ENCODE results near the gene FAM13B. TPM values are rescaled to one million over a fixed set of nuclear protein-coding genes. Genes with fewer than 3 reads are reported as not detected.

Gene FAM13B
- total RNA-seq, 1 experiment from 2014 or later = 33.7 TPM

GRCh38 chr5:138015916-138016315, 17.0 kb downstream of the FAM13B start:
- intact Hi-C loops (cut with micrococcal nuclease) = no loop called here
- H3K27me3 Mint-ChIP-seq (ENCODE audit: insufficient read depth, unreplicated experiment) = no peaks in the 10 kb centered on the region
- no peaks in the 10 kb centered on the region for H3K9me3 Mint-ChIP-seq (ENCODE audit: unreplicated experiment)
- ChIA-PET CTCF (no interaction called here), POLR2A (interaction anchor here (0.8 to 1.2 kb wide), 3 partner anchors 12 to 18 kb away, joined by 3 to 4 read pairs (median 3); no protein-coding TSS in a partner anchor)
- H3K4me3 Mint-ChIP-seq (ENCODE audit: unreplicated experiment) = no peak overlapping the region
- TF ChIP-seq CTCF (IDR thresholded peaks at IDR 0.05; ENCODE audit: unreplicated experiment) = no peak
- peaks cover 88% of the 10 kb centered on the region for H3K36me3 Mint-ChIP-seq (ENCODE audit: insufficient read depth, unreplicated experiment)
- DNase-seq (ENCODE audit: unreplicated experiment) = no peak
- H3K27ac Mint-ChIP-seq (ENCODE audit: low read depth, unreplicated experiment) = peak overlapping the region; percentile 35
- no TSS peak for BruUV-seq (replicated peaks)
- peaks cover 13% of the 10 kb centered on the region for H3K4me1 Mint-ChIP-seq (ENCODE audit: insufficient read depth, unreplicated experiment)

DNA sequence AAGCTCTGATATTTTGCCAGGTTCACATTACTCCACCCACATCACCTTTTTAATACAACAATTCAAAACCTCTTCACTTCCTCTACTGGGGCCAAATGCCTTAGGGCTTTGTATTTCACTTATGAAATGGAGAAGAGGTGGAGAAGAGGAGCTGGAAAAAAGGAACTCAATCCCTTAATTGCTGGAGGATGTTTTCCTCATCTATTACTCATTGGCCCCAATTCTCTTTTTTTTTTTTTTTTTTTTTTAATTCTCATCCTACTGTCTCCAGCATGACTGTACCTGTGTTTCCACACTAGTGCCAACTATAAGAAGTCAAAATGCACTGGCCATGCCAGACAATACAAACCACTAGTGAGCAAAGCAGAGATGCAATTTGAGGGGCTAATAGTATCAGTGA, 20.9 kb downstream of the FAM13B start:
- Mint-ChIP-seq H3K36me3 (ENCODE audit: insufficient read depth, unreplicated experiment) (peaks cover 89% of the 10 kb centered on the region), H3K27ac (ENCODE audit: low read depth, unreplicated experiment) (no peak overlapping the region), H3K9me3 (ENCODE audit: unreplicated experiment) (no peaks in the 10 kb centered on the region), H3K4me3 (ENCODE audit: unreplicated experiment) (no peak overlapping the region), H3K4me1 (ENCODE audit: insufficient read depth, unreplicated experiment) (peaks cover 13% of the 10 kb centered on the region), H3K27me3 (ENCODE audit: insufficient read depth, unreplicated experiment) (no peaks in the 10 kb centered on the region)
- BruUV-seq (replicated peaks) = no TSS peak
- no peak for TF ChIP-seq CTCF (IDR thresholded peaks at IDR 0.05; ENCODE audit: unreplicated experiment)
- CTCF ChIA-PET = interaction anchor here (0.6 to 1.3 kb wide), 9 partner anchors 9 to 1838 kb away, joined by 3 to 5 read pairs (median 3); no protein-coding TSS in a partner anchor
- intact Hi-C loops (cut with micrococcal nuclease) = no loop called here
- POLR2A ChIA-PET = interaction anchor here (0.6 to 2.2 kb wide), 14 partner anchors 11 to 1279 kb away, joined by 3 to 12 read pairs (median 4); partner anchors contain the start of genes BRD8 and FAM13B
- DNase-seq (ENCODE audit: unreplicated experiment) = peak; percentile 92

DNA sequence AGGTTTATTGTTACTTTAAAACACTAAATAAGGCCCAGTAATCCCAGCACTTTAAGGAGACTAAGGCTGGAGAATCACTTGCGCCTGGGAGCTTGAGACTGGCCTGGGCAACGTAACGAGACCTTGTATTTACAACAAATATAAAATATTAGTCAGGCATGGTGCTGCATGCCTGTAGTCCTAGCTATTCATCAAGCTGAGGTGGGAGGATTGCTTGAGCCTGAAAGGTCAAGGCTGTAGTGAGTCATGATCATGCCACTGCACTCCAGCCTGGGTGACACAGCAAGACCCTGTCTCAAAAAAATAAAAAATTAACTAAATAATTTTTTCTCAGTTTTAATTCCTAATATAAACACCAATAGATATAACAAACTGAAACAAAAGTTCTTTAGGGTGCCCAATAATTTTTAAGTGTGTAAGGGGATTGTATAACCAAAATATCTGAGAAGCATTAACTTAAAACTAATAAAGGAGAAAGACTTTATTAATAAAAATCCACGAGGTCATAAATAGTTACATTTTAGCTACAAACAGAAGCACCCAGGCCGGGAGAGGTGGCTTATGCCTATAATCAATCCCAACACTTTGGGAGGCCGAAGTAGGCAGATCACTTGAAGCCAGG, 32.7 kb downstream of the FAM13B start:
- DNase-seq (ENCODE audit: unreplicated experiment) = peak; percentile 67
- no peak for TF ChIP-seq CTCF (IDR thresholded peaks at IDR 0.05; ENCODE audit: unreplicated experiment)
- ChIA-PET CTCF (interaction anchor here (0.5 to 2.2 kb wide), 6 partner anchors 9 to 746 kb away, joined by 3 to 10 read pairs (median 4); no protein-coding TSS in a partner anchor), POLR2A (interaction anchor here (1.0 to 1.6 kb wide), 2 partner anchors 26 to 33 kb away, joined by 3 to 6 read pairs; partner anchors contain the start of gene FAM13B)
- peak overlapping the region; percentile 55 for H3K27ac Mint-ChIP-seq (ENCODE audit: low read depth, unreplicated experiment)
- H3K27me3 Mint-ChIP-seq (ENCODE audit: insufficient read depth, unreplicated experiment) = no peaks in the 10 kb centered on the region
- BruUV-seq (replicated peaks) = no TSS peak
- peaks cover 18% of the 10 kb centered on the region for H3K4me1 Mint-ChIP-seq (ENCODE audit: insufficient read depth, unreplicated experiment)
- no peak overlapping the region for H3K4me3 Mint-ChIP-seq (ENCODE audit: unreplicated experiment)
- H3K36me3 Mint-ChIP-seq (ENCODE audit: insufficient read depth, unreplicated experiment) = peaks cover 50% of the 10 kb centered on the region
- intact Hi-C loops (cut with micrococcal nuclease) = no loop called here
- H3K9me3 Mint-ChIP-seq (ENCODE audit: unreplicated experiment) = no peaks in the 10 kb centered on the region

DNA sequence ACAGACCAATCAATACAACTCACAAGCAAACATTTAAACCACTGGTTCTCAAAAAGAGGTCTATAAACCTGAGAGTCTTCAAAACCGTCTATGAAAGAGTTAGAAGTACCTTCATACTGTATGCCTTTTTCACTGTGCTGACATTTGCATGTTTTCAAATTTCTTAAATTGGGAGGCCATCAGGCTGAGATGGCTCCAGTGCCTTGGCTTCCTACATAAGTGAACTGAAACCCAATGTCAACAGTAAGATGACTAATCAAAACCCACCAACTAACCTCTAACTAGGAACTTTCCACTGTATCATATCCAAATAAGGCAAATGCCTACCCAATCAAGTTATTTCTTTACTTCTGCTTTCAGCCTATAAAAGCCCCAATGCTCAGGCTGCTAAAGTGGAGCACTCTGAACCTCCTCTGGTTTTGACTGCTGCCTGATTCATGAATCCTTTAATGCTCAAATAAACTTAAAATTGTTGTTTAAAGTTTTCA, 35.1 kb downstream of the FAM13B start:
- Mint-ChIP-seq H3K36me3 (ENCODE audit: insufficient read depth, unreplicated experiment) (peaks cover 39% of the 10 kb centered on the region), H3K4me1 (ENCODE audit: insufficient read depth, unreplicated experiment) (peaks cover 26% of the 10 kb centered on the region), H3K27me3 (ENCODE audit: insufficient read depth, unreplicated experiment) (no peaks in the 10 kb centered on the region), H3K4me3 (ENCODE audit: unreplicated experiment) (no peak overlapping the region), H3K9me3 (ENCODE audit: unreplicated experiment) (no peaks in the 10 kb centered on the region), H3K27ac (ENCODE audit: low read depth, unreplicated experiment) (no peak overlapping the region)
- TF ChIP-seq CTCF (IDR thresholded peaks at IDR 0.05; ENCODE audit: unreplicated experiment) = no peak
- CTCF ChIA-PET = interaction anchor here (0.6 to 2.1 kb wide), 4 partner anchors 9 to 136 kb away, joined by 3 to 10 read pairs (median 4); no protein-coding TSS in a partner anchor
- intact Hi-C loops (cut with micrococcal nuclease) = no loop called here
- POLR2A ChIA-PET = interaction anchor here (1.1 kb wide), 1 partner anchor 10 kb away, joined by 4 read pairs; no protein-coding TSS in a partner anchor
- no TSS peak for BruUV-seq (replicated peaks)
- peak; percentile 18 for DNase-seq (ENCODE audit: unreplicated experiment)
